GM12891 (cell line): ENCODE data around the gene SCYL2. TPM values are rescaled to one million over a fixed set of nuclear protein-coding genes. Genes with fewer than 3 reads are reported as not detected.
"Not testable (repeated sequence)": the region's sequence is repeated elsewhere in the genome, so short reads cannot be mapped to it uniquely, and the experiment has no call there.

Source experiments
- DNase-seq: peaks from one replicate; pipeline ENCODE4 v3.0.0; 2011; ENCODE audit warnings: low spot score; ENCODE audit not compliant: insufficient read length
- FAIRE-seq: peaks from 2 replicates; lab custom pipeline; 2011; peaks lifted over from hg19 to GRCh38; lab: Jason Lieb, UNC
- PAX5 ChIP-seq: IDR thresholded peaks from 2 replicates; pipeline ENCODE4 v1.6.1; 2011; ENCODE audit warnings: low read length, moderate library complexity, mild to moderate bottlenecking; ENCODE audit not compliant: insufficient read depth, severe bottlenecking
- POLR2A ChIP-seq: IDR thresholded peaks from 2 replicates; pipeline ENCODE4 v1.6.1; 2011; ENCODE audit warnings: low read depth, low read length, control low read depth
- POLR2AphosphoS5 ChIP-seq: IDR thresholded peaks from 2 replicates; pipeline ENCODE4 v1.6.1; 2011; ENCODE audit warnings: low read depth, low read length, control low read depth
- POU2F2 ChIP-seq: IDR thresholded peaks from 2 replicates; pipeline ENCODE4 v1.6.1; 2011; ENCODE audit warnings: low read depth, mild to moderate bottlenecking, control low read depth, low read length, moderate library complexity
- SPI1 ChIP-seq: IDR thresholded peaks from 2 replicates; pipeline ENCODE4 v1.6.1; 2011; ENCODE audit warnings: low read depth, low read length, control low read depth
- TAF1 ChIP-seq: IDR thresholded peaks from 2 replicates; pipeline ENCODE4 v1.6.1; 2011; ENCODE audit warnings: low read depth, low read length, control low read depth
- polyA plus RNA-seq: library from polyadenylated mRNA; unstranded; fragments of >200 nt; gene quantifications from one replicate; pipeline ENCODE4 v1.2.1, GENCODE V29; 2012; ENCODE audit warnings: low read depth, missing spikeins, inconsistent platforms; ENCODE audit not compliant: missing spikeins

The SCYL2 gene
- polyA plus RNA-seq, result 12.4 TPM

- FAIRE-seq, result peak; percentile 91
- peak; percentile 65 for DNase-seq
- TF ChIP-seq SPI1, result no peak
- TF ChIP-seq POU2F2, result no peak
- no peak; the same call in 1 of the 2 replicates for TF ChIP-seq TAF1
- TF ChIP-seq PAX5, result no peak
- peak; percentile 23; the same call in 1 of the 2 replicates for TF ChIP-seq POLR2AphosphoS5
- peak; percentile 14; the same call in 1 of the 2 replicates for TF ChIP-seq POLR2A
These were observed at the start of gene SCYL2, which contains the start of gene DEPDC4 for GRCh38 chr12:100266835-100267602. TSS of gene SCYL2 (plus strand) at chr12:100267177. CDS start at chr12:100282971, 15,794 bp downstream. TSS of gene DEPDC4 (minus strand) at chr12:100267079. CDS start at chr12:100267076, 3 bp downstream.

GRCh38 chr12:100219328-100220109, 47.5 kb upstream of the SCYL2 start:
- no peak for FAIRE-seq
- no peak for TF ChIP-seq TAF1
- no peak for TF ChIP-seq PAX5
- TF ChIP-seq POU2F2, result no peak
- TF ChIP-seq SPI1, result no peak
- no peak for TF ChIP-seq POLR2AphosphoS5
- no peak for TF ChIP-seq POLR2A
- no peak for DNase-seq

- DNase-seq, result no peak
- FAIRE-seq, result no peak
These were observed 45.5 kb upstream of the SCYL2 start for GRCh38 chr12:100221523-100221922.

GRCh38 chr12:100222173-100222572, 44.8 kb upstream of the SCYL2 start:
- DNase-seq, FAIRE-seq: not testable (repeated sequence)

More at GRCh38 chr12:100221523-100221922, 45.5 kb upstream of the SCYL2 start:
- TF ChIP-seq POLR2A (no peak), POU2F2 (no peak), TAF1 (no peak), PAX5 (no peak), POLR2AphosphoS5 (no peak), SPI1 (no peak)

GRCh38 chr12:100225491-100225890, 41.5 kb upstream of the SCYL2 start:
- FAIRE-seq, result no peak
- TF ChIP-seq POU2F2 (no peak), TAF1 (no peak), PAX5 (no peak), SPI1 (no peak), POLR2A (no peak), POLR2AphosphoS5 (no peak)
- no peak for DNase-seq

- TF ChIP-seq POLR2A, result no peak
- no peak for FAIRE-seq
- no peak for DNase-seq
These were observed 37.8 kb upstream of the SCYL2 start for GRCh38 chr12:100229036-100229635.

GRCh38 chr12:100229876-100230275, 37.1 kb upstream of the SCYL2 start:
- no peak for TF ChIP-seq POLR2A
- no peak for TF ChIP-seq TAF1
- TF ChIP-seq PAX5, result no peak
- no peak for TF ChIP-seq POLR2AphosphoS5
- TF ChIP-seq POU2F2, result no peak
- no peak for TF ChIP-seq SPI1
- no peak for DNase-seq
- no peak for FAIRE-seq

- FAIRE-seq, result not testable (repeated sequence)
These were observed 35.1 kb upstream of the SCYL2 start for GRCh38 chr12:100231873-100232272.

GRCh38 chr12:100234166-100234565, 32.8 kb upstream of the SCYL2 start:
- TF ChIP-seq POU2F2, result no peak
- TF ChIP-seq SPI1, result no peak
- no peak for TF ChIP-seq POLR2AphosphoS5
- no peak for TF ChIP-seq TAF1
- TF ChIP-seq POLR2A, result no peak
- no peak for TF ChIP-seq PAX5
- FAIRE-seq, result no peak
- DNase-seq, result no peak

More at GRCh38 chr12:100231873-100232272, 35.1 kb upstream of the SCYL2 start:
- not testable (repeated sequence) for DNase-seq
